Neural progenitor cell (in vitro differentiated cells): Measurements from ENCODE around the gene CIB2. TPM values are rescaled to one million over a fixed set of nuclear protein-coding genes. Genes with fewer than 3 reads are reported as not detected.

Source experiments
- DNase-seq: peaks from one replicate; pipeline ENCODE4 v3.0.0-alpha.2; 2016; ENCODE audit warnings: low spot score
- H2AFZ ChIP-seq: fragments of 200-600 bp; sonication (generic); replicated peaks from 2 replicates; pipeline ENCODE4 v1.6.1; 2016; ENCODE audit warnings: antibody characterized with exemption
- H3F3A ChIP-seq: fragments of 200-600 bp; sonication (generic); 2 replicates; pipeline ENCODE4 v1.6.1; 2016; ENCODE audit warnings: antibody characterized with exemption, low read depth
- H3K27ac ChIP-seq: fragments of 200-600 bp; sonication (generic); 2 replicates; pipeline ENCODE4 v1.5.1; 2016; ENCODE audit warnings: mild to moderate bottlenecking
- H3K27me3 ChIP-seq: fragments of 200-600 bp; sonication (generic); 2 replicates; pipeline ENCODE4 v1.6.1; 2016; ENCODE audit warnings: mild to moderate bottlenecking, moderate library complexity
- H3K36me3 ChIP-seq: fragments of 200-600 bp; sonication (generic); 2 replicates; pipeline ENCODE4 v1.5.1; 2016
- H3K4me1 ChIP-seq: fragments of 200-600 bp; sonication (generic); 2 replicates; pipeline ENCODE4 v1.6.1; 2016; ENCODE audit warnings: mixed run types
- H3K4me2 ChIP-seq: fragments of 200-600 bp; sonication (generic); 2 replicates; pipeline ENCODE4 v1.6.1; 2016
- H3K4me3 ChIP-seq: fragments of 200-600 bp; sonication (generic); 2 replicates; pipeline ENCODE4 v1.5.1; 2016
- H3K79me2 ChIP-seq: fragments of 200-600 bp; sonication (generic); 2 replicates; pipeline ENCODE4 v1.6.1; 2016; ENCODE audit warnings: low read depth
- H3K9ac ChIP-seq: fragments of 200-600 bp; sonication (generic); 2 replicates; pipeline ENCODE4 v1.6.1; 2016
- H3K9me3 ChIP-seq: fragments of 200-600 bp; sonication (generic); 2 replicates; pipeline ENCODE4 v1.5.1; 2016; ENCODE audit warnings: low read depth
- H4K20me1 ChIP-seq: fragments of 200-600 bp; sonication (generic); 2 replicates; pipeline ENCODE4 v1.6.1; 2016; ENCODE audit warnings: low read depth
- H3K27ac Mint-ChIP-seq: 3 replicates; pipeline ENCODE4 v1.8.0; 2021; ENCODE audit warnings: mixed read lengths
- H3K27me3 Mint-ChIP-seq: 2 replicates; pipeline ENCODE4 v1.8.0; 2022; ENCODE audit warnings: low read depth, mild to moderate bottlenecking, inconsistent platforms, moderate library complexity, mixed read lengths; ENCODE audit not compliant: insufficient read depth
- H3K36me3 Mint-ChIP-seq: 3 replicates; pipeline ENCODE4 v1.8.0; 2021; ENCODE audit warnings: mixed read lengths
- H3K4me1 Mint-ChIP-seq: 3 replicates; pipeline ENCODE4 v1.8.0; 2021; ENCODE audit warnings: mixed read lengths
- H3K4me3 Mint-ChIP-seq: 3 replicates; pipeline ENCODE4 v1.8.0; 2021; ENCODE audit warnings: mild to moderate bottlenecking, moderate library complexity, mixed read lengths
- H3K9me3 Mint-ChIP-seq: 3 replicates; pipeline ENCODE4 v1.8.0; 2020; ENCODE audit warnings: mixed read lengths
- EZH2 ChIP-seq: fragments of 200-600 bp; sonication (generic); IDR thresholded peaks from 2 replicates; pipeline ENCODE4 v1.6.1; 2017; ENCODE audit warnings: antibody characterized with exemption, mild to moderate bottlenecking, moderate library complexity
- EZH2phosphoT487 ChIP-seq: fragments of 200-600 bp; sonication (generic); IDR thresholded peaks from 2 replicates; pipeline ENCODE4 v1.6.1; 2017; ENCODE audit warnings: antibody characterized with exemption
- total RNA-seq: library from RNA; depleted of rRNA; stranded (reverse); fragments of >200 nt; gene quantifications from 2 replicates; pipeline ENCODE4 v1.2.3, GENCODE V29; 2015; ENCODE audit warnings: low replicate concordance
- TF ChIP-seq, protein P1 (sequence below): fragments of 200-600 bp; sonication (generic); IDR thresholded peaks from 2 replicates; pipeline ENCODE4 v1.5.1; 2017; ENCODE audit warnings: antibody characterized with exemption, mild to moderate bottlenecking

The CIB2 gene
- total RNA-seq, 1 donor from 2014 or later, result 40.6 TPM

DNA sequence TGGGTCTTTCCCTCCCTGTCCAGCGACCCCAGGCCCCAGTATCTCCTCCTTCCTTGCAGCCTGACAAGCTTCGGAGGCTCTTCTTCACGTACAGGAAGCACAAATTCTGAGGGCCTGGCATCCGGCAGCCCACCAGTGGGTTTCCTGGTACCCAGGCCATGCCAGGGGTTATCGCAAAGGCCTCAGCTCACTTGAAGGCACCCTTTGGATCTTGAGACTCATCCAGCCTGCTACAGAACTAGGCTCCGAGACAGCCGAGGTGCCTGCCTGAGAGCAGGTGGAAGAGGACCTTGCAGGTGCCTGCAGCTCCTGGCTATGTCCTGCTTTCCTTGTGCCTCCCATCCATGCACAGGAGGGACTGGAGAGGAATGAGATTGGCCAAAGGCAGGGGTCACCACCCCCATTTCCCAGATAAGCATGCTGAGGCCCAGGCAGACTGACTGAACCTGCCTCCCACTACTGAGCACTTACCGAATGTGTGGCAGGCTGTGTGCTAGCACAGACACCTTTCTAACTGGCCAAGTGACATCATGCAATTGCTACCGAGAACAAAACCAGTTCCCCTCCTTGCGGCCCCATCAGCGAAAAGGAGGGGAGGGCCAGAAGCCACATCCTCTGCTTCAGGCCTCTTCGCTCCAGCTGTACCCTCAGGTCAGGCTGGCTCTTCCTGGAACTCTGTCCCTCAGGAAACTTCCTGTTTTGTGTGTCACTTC is 27.7 kb downstream of the CIB2 start:
- no peak overlapping the region for H2AFZ ChIP-seq
- no peaks in the 10 kb centered on the region for H3K9me3 ChIP-seq
- H3K4me2 ChIP-seq, result no peak overlapping the region
- no peak for DNase-seq
- H3K4me1 ChIP-seq, result no peaks in the 10 kb centered on the region
- H3K79me2 ChIP-seq, result no peaks in the 10 kb centered on the region
- H3K27me3 Mint-ChIP-seq, result peaks cover 7% of the 10 kb centered on the region
- H4K20me1 ChIP-seq, result no peaks in the 10 kb centered on the region
- no peak overlapping the region for H3K4me3 Mint-ChIP-seq
- peaks cover 3% of the 10 kb centered on the region for H3K36me3 Mint-ChIP-seq
- no peaks in the 10 kb centered on the region for H3K9me3 Mint-ChIP-seq
- no peak overlapping the region for H3K27ac Mint-ChIP-seq
- H3K27me3 ChIP-seq, result no peaks in the 10 kb centered on the region
- no peaks in the 10 kb centered on the region for H3K36me3 ChIP-seq
- TF ChIP-seq EZH2 (no peak), EZH2phosphoT487 (no peak)
- TF ChIP-seq, protein P1, sequence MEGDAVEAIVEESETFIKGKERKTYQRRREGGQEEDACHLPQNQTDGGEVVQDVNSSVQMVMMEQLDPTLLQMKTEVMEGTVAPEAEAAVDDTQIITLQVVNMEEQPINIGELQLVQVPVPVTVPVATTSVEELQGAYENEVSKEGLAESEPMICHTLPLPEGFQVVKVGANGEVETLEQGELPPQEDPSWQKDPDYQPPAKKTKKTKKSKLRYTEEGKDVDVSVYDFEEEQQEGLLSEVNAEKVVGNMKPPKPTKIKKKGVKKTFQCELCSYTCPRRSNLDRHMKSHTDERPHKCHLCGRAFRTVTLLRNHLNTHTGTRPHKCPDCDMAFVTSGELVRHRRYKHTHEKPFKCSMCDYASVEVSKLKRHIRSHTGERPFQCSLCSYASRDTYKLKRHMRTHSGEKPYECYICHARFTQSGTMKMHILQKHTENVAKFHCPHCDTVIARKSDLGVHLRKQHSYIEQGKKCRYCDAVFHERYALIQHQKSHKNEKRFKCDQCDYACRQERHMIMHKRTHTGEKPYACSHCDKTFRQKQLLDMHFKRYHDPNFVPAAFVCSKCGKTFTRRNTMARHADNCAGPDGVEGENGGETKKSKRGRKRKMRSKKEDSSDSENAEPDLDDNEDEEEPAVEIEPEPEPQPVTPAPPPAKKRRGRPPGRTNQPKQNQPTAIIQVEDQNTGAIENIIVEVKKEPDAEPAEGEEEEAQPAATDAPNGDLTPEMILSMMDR, result no peak
- no peak overlapping the region for H3K27ac ChIP-seq
- H3K4me1 Mint-ChIP-seq, result peaks cover 7% of the 10 kb centered on the region
- no peaks in the 10 kb centered on the region for H3F3A ChIP-seq
- no peak overlapping the region for H3K4me3 ChIP-seq
- no peak overlapping the region for H3K9ac ChIP-seq

DNA sequence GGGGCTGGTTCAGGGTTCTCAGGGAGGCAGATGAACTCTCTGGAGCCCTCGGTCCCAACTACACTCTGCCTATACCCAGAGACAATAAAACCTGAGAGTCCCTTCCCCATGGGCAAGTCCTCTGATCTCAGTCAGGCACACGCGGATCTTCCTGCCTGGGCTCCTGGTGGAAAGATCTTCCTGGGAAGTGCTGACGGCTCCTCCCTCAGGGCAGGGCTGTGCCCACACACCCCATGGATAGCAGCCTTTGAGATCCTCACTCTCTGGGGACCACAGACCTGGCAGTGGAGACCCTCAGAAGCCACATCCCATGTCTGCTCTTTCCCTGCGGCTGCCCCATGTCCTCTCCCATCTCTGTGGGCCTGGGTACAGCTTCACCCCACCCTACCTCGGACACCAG is 28.5 kb downstream of the CIB2 start:
- H3K9me3 Mint-ChIP-seq, result no peaks in the 10 kb centered on the region
- Histone ChIP-seq H3K9me3 (no peaks in the 10 kb centered on the region), H3F3A (no peaks in the 10 kb centered on the region), H3K9ac (no peak overlapping the region), H3K27ac (no peak overlapping the region), H3K36me3 (no peaks in the 10 kb centered on the region), H3K79me2 (no peaks in the 10 kb centered on the region), H3K4me2 (no peak overlapping the region), H3K27me3 (no peaks in the 10 kb centered on the region), H3K4me1 (no peaks in the 10 kb centered on the region), H3K4me3 (no peak overlapping the region), H2AFZ (no peak overlapping the region), H4K20me1 (no peaks in the 10 kb centered on the region)
- H3K27me3 Mint-ChIP-seq, result peaks cover 10% of the 10 kb centered on the region
- peaks cover 7% of the 10 kb centered on the region for H3K4me1 Mint-ChIP-seq
- TF ChIP-seq, protein P1, result no peak
- TF ChIP-seq EZH2, result no peak
- no peak overlapping the region for H3K27ac Mint-ChIP-seq
- peaks cover 3% of the 10 kb centered on the region for H3K36me3 Mint-ChIP-seq
- no peak overlapping the region for H3K4me3 Mint-ChIP-seq
- no peak for DNase-seq

DNA sequence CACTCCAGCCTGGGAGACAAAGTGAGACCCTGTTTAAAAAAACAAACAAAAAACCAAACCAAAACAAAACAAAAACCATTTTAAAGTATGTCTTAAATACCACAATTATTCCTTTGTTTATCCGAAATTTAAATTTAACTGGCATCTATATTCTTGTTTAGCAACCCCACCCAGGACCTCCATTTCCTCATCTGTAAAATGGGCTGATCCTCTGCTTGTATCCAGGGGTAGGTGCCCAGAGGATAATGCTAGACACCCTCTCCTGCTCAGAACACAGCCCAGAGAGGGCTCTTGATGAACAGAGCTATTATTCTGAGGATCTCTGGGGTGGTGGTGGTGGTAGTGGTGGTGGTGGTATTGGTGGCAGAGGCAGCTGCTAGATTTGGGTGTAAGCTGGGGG is 29.0 kb downstream of the CIB2 start:
- Histone ChIP-seq H3K9me3 (no peaks in the 10 kb centered on the region), H3K36me3 (no peaks in the 10 kb centered on the region), H3K9ac (no peak overlapping the region), H3K4me2 (no peak overlapping the region), H3K27ac (no peak overlapping the region), H3K27me3 (no peaks in the 10 kb centered on the region), H3F3A (no peaks in the 10 kb centered on the region), H3K4me1 (no peaks in the 10 kb centered on the region), H3K4me3 (no peak overlapping the region), H2AFZ (no peak overlapping the region), H3K79me2 (no peaks in the 10 kb centered on the region), H4K20me1 (no peaks in the 10 kb centered on the region)
- Mint-ChIP-seq H3K4me3 (no peak overlapping the region), H3K36me3 (peaks cover 3% of the 10 kb centered on the region), H3K9me3 (no peaks in the 10 kb centered on the region), H3K27me3 (peaks cover 10% of the 10 kb centered on the region), H3K27ac (no peak overlapping the region), H3K4me1 (peaks cover 7% of the 10 kb centered on the region)
- TF ChIP-seq EZH2 (no peak), EZH2phosphoT487 (no peak)
- TF ChIP-seq, protein P1, result no peak
- no peak for DNase-seq
